Vagina (tissue), 2 donors: ENCODE data around the gene MYO7B.

Experiments used
- POLR2A ChIP-seq, 2 donors: fragments of 450-650 bp; IDR thresholded peaks; one replicate each; pipeline ENCODE4 v1.6.1; 2017; ENCODE audit warnings: antibody characterized with exemption in 2 of 2, mild to moderate bottlenecking in 2 of 2, moderate library complexity in 2 of 2
- POLR2AphosphoS5 ChIP-seq, 2 donors: sonication (generic); formaldehyde crosslinking; IDR thresholded peaks; one replicate each; pipeline ENCODE4 v1.9.0; 2017; ENCODE audit warnings: antibody characterized with exemption in 2 of 2, mild to moderate bottlenecking in 2 of 2, low read depth in 1 of 2; ENCODE audit not compliant: insufficient read depth in 1 of 2
- TF ChIP-seq, protein P1 (sequence below), 3 experiments: fragments of 450-650 bp in 2 of 3; fragments of 200-600 bp in 1 of 3; sonication (generic) in 1 of 3; IDR thresholded peaks; one replicate each; pipeline ENCODE4 v1.5.1; 2017 to 2019; ENCODE audit warnings: antibody characterized with exemption in 3 of 3, mild to moderate bottlenecking in 2 of 3, moderate library complexity in 2 of 3

DNA sequence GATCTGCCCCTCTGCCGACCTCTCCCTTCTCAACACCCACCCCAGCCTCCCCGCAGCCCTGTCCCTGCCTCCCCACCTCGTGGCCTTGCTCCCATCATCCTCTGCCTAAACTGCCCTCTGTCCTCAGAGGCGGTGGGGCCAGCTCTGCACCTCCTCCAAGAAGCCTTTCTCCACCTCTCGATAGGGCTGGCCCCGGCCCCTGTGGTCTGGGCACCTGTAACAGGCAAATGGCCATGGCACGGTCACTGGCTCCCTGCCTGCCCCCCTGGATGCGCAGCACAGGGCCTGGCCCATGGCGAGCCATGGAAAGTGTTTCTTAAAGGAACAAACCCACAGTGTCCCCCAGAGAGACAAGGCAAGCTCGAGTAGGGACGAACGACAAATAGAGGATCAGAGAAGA lies 42.0 kb downstream of the MYO7B start:
- TF ChIP-seq, protein P1, sequence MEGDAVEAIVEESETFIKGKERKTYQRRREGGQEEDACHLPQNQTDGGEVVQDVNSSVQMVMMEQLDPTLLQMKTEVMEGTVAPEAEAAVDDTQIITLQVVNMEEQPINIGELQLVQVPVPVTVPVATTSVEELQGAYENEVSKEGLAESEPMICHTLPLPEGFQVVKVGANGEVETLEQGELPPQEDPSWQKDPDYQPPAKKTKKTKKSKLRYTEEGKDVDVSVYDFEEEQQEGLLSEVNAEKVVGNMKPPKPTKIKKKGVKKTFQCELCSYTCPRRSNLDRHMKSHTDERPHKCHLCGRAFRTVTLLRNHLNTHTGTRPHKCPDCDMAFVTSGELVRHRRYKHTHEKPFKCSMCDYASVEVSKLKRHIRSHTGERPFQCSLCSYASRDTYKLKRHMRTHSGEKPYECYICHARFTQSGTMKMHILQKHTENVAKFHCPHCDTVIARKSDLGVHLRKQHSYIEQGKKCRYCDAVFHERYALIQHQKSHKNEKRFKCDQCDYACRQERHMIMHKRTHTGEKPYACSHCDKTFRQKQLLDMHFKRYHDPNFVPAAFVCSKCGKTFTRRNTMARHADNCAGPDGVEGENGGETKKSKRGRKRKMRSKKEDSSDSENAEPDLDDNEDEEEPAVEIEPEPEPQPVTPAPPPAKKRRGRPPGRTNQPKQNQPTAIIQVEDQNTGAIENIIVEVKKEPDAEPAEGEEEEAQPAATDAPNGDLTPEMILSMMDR (IDR thresholded peaks at IDR 0.05): no peak
- TF ChIP-seq POLR2A (IDR thresholded peaks at IDR 0.05): no peak
- no peak for TF ChIP-seq POLR2AphosphoS5 (IDR thresholded peaks at IDR 0.05; ENCODE audit: insufficient read depth in 1 of 2, low read depth in 1 of 2)
